K562 (cell line): ENCODE results near the gene IL20RA.

Experiments
- RNF2 ChIP-seq: sonication (generic); IDR thresholded peaks from 2 replicates; pipeline ENCODE4 v1.6.1; 2016
- SIN3A ChIP-seq, 2 experiments: fragments of 150-350 bp in 1 of 2; IDR thresholded peaks; 2 replicates each; pipeline ENCODE4 v1.6.1; 2011 to 2016; ENCODE audit warnings: borderline replicate concordance in 2 of 2, low read depth in 2 of 2, low read length in 2 of 2, mild to moderate bottlenecking in 2 of 2, moderate library complexity in 2 of 2; ENCODE audit not compliant: control insufficient read depth in 1 of 2
- ZBTB8A ChIP-seq: fragments of 450-650 bp; IDR thresholded peaks from 2 replicates; pipeline ENCODE4 v1.6.1; 2018; ENCODE audit warnings: mild to moderate bottlenecking, moderate library complexity; ENCODE audit not compliant: partially characterized antibody

DNA sequence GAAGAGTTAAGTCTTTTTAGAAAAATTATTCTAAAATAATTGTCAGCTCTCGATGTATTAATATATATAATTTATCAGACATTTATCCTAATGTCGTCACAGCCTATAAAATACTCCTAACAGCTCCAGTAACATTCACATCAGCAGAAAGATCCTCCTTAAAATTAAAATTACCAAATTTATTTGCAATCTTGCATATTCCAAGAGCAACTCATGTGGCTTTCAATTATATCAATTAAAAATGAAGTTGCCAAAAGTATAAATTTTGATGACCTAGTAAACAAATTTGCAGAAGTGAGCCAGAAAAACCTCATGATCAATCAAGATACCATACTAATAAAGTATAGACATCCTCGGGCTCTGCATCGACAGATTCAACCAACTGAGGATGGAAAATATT lies 60.2 kb downstream of the IL20RA start:
- TF ChIP-seq ZBTB8A: no peak
- TF ChIP-seq SIN3A (IDR thresholded peaks at IDR 0.05; ENCODE audit: borderline replicate concordance in 2 of 2, control insufficient read depth in 1 of 2, low read depth in 2 of 2, low read length in 2 of 2): no peak
- no peak for TF ChIP-seq RNF2
